DND-41 (cell line): ENCODE data around the gene RNF220.
"Not testable (repeated sequence)": the region's sequence is repeated elsewhere in the genome, so short reads cannot be mapped to it uniquely, and the experiment has no call there.

Experiments
- ATAC-seq: fragments of 200-7000 bp; cut with Tn5 transposase; 3 replicates; pipeline ENCODE4 v1.9.1; 2021; ENCODE audit warnings: low read depth; ENCODE audit not compliant: insufficient read depth
- DNase-seq: peaks from one replicate; pipeline ENCODE4 v3.0.0-alpha.2; 2020
- H2AFZ ChIP-seq: 2 replicates; pipeline ENCODE4 v1.6.0; 2012; ENCODE audit warnings: low read depth, low read length
- H3K27ac ChIP-seq: 2 replicates; pipeline ENCODE4 v1.5.1; 2012; ENCODE audit warnings: low read length, inconsistent platforms
- H3K27me3 ChIP-seq: fragments of 200-600 bp; sonication (generic); 2 replicates; pipeline ENCODE4 v1.6.0; 2012; ENCODE audit warnings: low read length, mild to moderate bottlenecking, inconsistent platforms; ENCODE audit not compliant: insufficient read depth, poor library complexity
- H3K36me3 ChIP-seq: 2 replicates; pipeline ENCODE4 v1.5.1; 2012; ENCODE audit warnings: low read length, inconsistent platforms; ENCODE audit not compliant: insufficient read depth
- H3K4me1 ChIP-seq: 2 replicates; pipeline ENCODE4 v1.5.1; 2012; ENCODE audit warnings: mild to moderate bottlenecking, low read length; ENCODE audit not compliant: insufficient read depth
- H3K4me2 ChIP-seq: 2 replicates; pipeline ENCODE4 v1.6.0; 2012; ENCODE audit warnings: mild to moderate bottlenecking, moderate library complexity, low read length, inconsistent platforms; ENCODE audit not compliant: insufficient read depth
- H3K4me3 ChIP-seq, 2 experiments: fragments of 200-600 bp in 1 of 2; shearing (Covaris generic) in 1 of 2; 2 replicates each; pipeline ENCODE4 v1.5.1; 2012 to 2016; ENCODE audit warnings: inconsistent platforms in 2 of 2, low read length in 2 of 2, mild to moderate bottlenecking in 2 of 2, low read depth in 1 of 2, moderate library complexity in 1 of 2
- H3K79me2 ChIP-seq: 2 replicates; pipeline ENCODE4 v1.6.0; 2012; ENCODE audit warnings: low read length, inconsistent platforms; ENCODE audit not compliant: insufficient read depth
- H3K9ac ChIP-seq: 2 replicates; pipeline ENCODE4 v1.6.0; 2012; ENCODE audit warnings: low read depth, mild to moderate bottlenecking, inconsistent platforms, low read length, moderate library complexity
- H3K9me3 ChIP-seq: 2 replicates; pipeline ENCODE4 v1.5.1; 2012; ENCODE audit warnings: low read length, moderate library complexity, mild to moderate bottlenecking, inconsistent platforms; ENCODE audit not compliant: insufficient read depth, severe bottlenecking
- H4K20me1 ChIP-seq: 2 replicates; pipeline ENCODE4 v1.6.0; 2012; ENCODE audit warnings: low read length; ENCODE audit not compliant: insufficient read depth
- EZH2 ChIP-seq: IDR thresholded peaks from 3 replicates; pipeline ENCODE4 v1.6.1; 2012; ENCODE audit warnings: borderline replicate concordance, low read depth, mild to moderate bottlenecking, moderate library complexity, low read length, inconsistent platforms; ENCODE audit not compliant: severe bottlenecking
- TF ChIP-seq, protein P1 (sequence below): IDR thresholded peaks from 2 replicates; pipeline ENCODE4 v1.5.1; 2012; ENCODE audit warnings: borderline replicate concordance, low read length, moderate library complexity, mild to moderate bottlenecking; ENCODE audit not compliant: poor library complexity, severe bottlenecking; ENCODE audit errors: extremely low read depth

The RNF220 gene

GRCh38 chr1:44696101-44696500 is 291.0 kb downstream of the RNF220 start:
- H3K9me3 ChIP-seq: no peaks in the 10 kb centered on the region
- H3K4me2 ChIP-seq: no peak overlapping the region
- DNase-seq (no peak), ATAC-seq (no peak)
- H3K9ac ChIP-seq: no peak overlapping the region
- peaks cover 9% of the 10 kb centered on the region for H3K27me3 ChIP-seq
- no peaks in the 10 kb centered on the region for H3K4me1 ChIP-seq
- no peaks in the 10 kb centered on the region for H3K79me2 ChIP-seq
- H3K4me3 ChIP-seq: no peak overlapping the region
- H2AFZ ChIP-seq: no peak overlapping the region
- no peak overlapping the region for H3K27ac ChIP-seq
- H3K36me3 ChIP-seq: no peaks in the 10 kb centered on the region
- no peak for TF ChIP-seq EZH2
- TF ChIP-seq, protein P1, sequence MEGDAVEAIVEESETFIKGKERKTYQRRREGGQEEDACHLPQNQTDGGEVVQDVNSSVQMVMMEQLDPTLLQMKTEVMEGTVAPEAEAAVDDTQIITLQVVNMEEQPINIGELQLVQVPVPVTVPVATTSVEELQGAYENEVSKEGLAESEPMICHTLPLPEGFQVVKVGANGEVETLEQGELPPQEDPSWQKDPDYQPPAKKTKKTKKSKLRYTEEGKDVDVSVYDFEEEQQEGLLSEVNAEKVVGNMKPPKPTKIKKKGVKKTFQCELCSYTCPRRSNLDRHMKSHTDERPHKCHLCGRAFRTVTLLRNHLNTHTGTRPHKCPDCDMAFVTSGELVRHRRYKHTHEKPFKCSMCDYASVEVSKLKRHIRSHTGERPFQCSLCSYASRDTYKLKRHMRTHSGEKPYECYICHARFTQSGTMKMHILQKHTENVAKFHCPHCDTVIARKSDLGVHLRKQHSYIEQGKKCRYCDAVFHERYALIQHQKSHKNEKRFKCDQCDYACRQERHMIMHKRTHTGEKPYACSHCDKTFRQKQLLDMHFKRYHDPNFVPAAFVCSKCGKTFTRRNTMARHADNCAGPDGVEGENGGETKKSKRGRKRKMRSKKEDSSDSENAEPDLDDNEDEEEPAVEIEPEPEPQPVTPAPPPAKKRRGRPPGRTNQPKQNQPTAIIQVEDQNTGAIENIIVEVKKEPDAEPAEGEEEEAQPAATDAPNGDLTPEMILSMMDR: no peak
- H4K20me1 ChIP-seq: no peaks in the 10 kb centered on the region

DNA sequence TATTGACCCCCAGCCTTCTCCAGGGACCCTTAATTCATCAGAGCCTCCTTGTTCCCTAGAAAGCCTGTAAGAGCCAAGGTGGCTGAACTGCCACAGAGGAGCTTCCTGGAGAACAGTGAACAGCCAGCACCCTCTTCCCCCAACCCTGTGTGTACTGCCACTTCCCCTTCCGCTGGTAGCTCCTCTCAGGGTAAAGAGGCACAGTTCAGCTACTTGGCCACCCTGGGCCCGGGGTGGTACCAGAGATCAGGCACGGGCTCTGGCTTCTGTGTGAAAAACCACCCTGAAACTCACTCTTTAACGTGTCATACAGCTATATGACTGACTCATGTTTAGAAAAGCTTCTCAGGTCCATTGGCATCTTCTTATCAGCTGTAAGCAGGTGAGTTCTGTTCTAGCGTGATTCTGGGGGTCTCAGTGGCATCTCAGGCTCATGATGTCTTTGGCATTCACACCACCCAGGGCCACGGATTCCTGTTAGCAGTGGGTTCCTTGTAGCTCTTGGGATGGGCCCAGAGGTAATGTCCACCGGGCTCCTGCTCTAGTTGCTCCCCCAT is 291.8 kb downstream of the RNF220 start:
- no peak for TF ChIP-seq EZH2
- TF ChIP-seq, protein P1: no peak
- Histone ChIP-seq H3K9me3 (no peaks in the 10 kb centered on the region), H2AFZ (no peak overlapping the region), H3K27ac (no peak overlapping the region), H3K27me3 (peaks cover 9% of the 10 kb centered on the region), H3K9ac (no peak overlapping the region), H3K79me2 (no peaks in the 10 kb centered on the region), H4K20me1 (no peaks in the 10 kb centered on the region), H3K36me3 (no peaks in the 10 kb centered on the region), H3K4me1 (no peaks in the 10 kb centered on the region), H3K4me2 (no peak overlapping the region), H3K4me3 (no peak overlapping the region)
- no peak for DNase-seq
- ATAC-seq: no peak; the same call in 2 of the 3 replicates

GRCh38 chr1:44698138-44698537 is 293.1 kb downstream of the RNF220 start:
- H3K27me3 ChIP-seq: peaks cover 9% of the 10 kb centered on the region
- no peak overlapping the region for H2AFZ ChIP-seq
- no peak overlapping the region for H3K4me2 ChIP-seq
- H3K79me2 ChIP-seq: no peaks in the 10 kb centered on the region
- no peak for ATAC-seq
- H3K36me3 ChIP-seq: no peaks in the 10 kb centered on the region
- H4K20me1 ChIP-seq: no peaks in the 10 kb centered on the region
- H3K4me1 ChIP-seq: no peaks in the 10 kb centered on the region
- no peak overlapping the region for H3K4me3 ChIP-seq
- no peak for DNase-seq
- H3K27ac ChIP-seq: no peak overlapping the region
- H3K9ac ChIP-seq: no peak overlapping the region
- no peaks in the 10 kb centered on the region for H3K9me3 ChIP-seq
- TF ChIP-seq, protein P1: no peak
- TF ChIP-seq EZH2: no peak

DNA sequence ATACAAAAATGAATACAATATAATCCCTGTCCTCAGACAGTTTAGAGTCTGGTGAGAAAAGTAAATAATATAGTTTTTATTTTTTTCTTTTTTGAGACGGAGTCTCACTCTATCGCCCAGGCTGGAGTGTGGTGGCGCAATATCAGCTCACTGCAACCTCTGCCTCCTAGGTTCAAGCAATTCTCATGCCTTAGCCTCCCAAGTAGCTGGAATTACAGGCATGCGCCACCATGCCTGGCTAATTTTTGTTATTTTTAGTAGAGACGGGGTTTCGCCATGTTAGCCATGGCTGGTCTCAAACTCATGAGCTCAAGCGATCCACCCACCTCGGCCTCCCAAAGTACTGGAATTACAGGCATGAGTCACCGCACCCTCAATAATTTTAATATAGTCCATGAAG is 294.3 kb downstream of the RNF220 start:
- H3K4me1 ChIP-seq, DNase-seq, ATAC-seq, H3K36me3 ChIP-seq, H3K9ac ChIP-seq, H3K4me2 ChIP-seq, H3K27me3 ChIP-seq, H4K20me1 ChIP-seq, H3K4me3 ChIP-seq, H3K9me3 ChIP-seq, H2AFZ ChIP-seq, H3K79me2 ChIP-seq, H3K27ac ChIP-seq: not testable (repeated sequence)
